ENCODE results near the gene KLHL35.

The KLHL35 gene

GRCh38 chr11:75468534-75469340, 35.7 kb upstream of the KLHL35 start:
- no peak for DNase-seq (ENCODE audit: low read depth)

GRCh38 chr11:75467881-75468280, 34.9 kb upstream of the KLHL35 start:
- no peak for DNase-seq (ENCODE audit: low read depth)

GRCh38 chr11:75467311-75467710, 34.3 kb upstream of the KLHL35 start:
- DNase-seq (ENCODE audit: low read depth) = no peak

GRCh38 chr11:75465701-75466531, 32.9 kb upstream of the KLHL35 start:
- DNase-seq (ENCODE audit: low read depth) = no peak

GRCh38 chr11:75463106-75463774, 30.2 kb upstream of the KLHL35 start:
- no peak for DNase-seq (ENCODE audit: low read depth)

GRCh38 chr11:75462117-75462653, 29.2 kb upstream of the KLHL35 start:
- DNase-seq (ENCODE audit: low read depth) = no peak

GRCh38 chr11:75461151-75461550, 28.1 kb upstream of the KLHL35 start:
- no peak for DNase-seq (ENCODE audit: low read depth)

GRCh38 chr11:75456596-75457183, 23.7 kb upstream of the KLHL35 start:
- no peak for DNase-seq (ENCODE audit: low read depth)

GRCh38 chr11:75454987-75455386, 22.0 kb upstream of the KLHL35 start:
- no peak for DNase-seq (ENCODE audit: low read depth)

GRCh38 chr11:75453916-75454655, 21.1 kb upstream of the KLHL35 start:
- no peak for DNase-seq (ENCODE audit: low read depth)

- DNase-seq (ENCODE audit: low read depth) = no peak
Measured at GRCh38 chr11:75450826-75451821, 18.1 kb upstream of the KLHL35 start.

- DNase-seq (ENCODE audit: low read depth) = no peak
Measured at GRCh38 chr11:75450236-75450635, 17.2 kb upstream of the KLHL35 start.

GRCh38 chr11:75449776-75450175, 16.8 kb upstream of the KLHL35 start:
- DNase-seq (ENCODE audit: low read depth) = no peak

GRCh38 chr11:75449271-75449670, 16.3 kb upstream of the KLHL35 start:
- no peak for DNase-seq (ENCODE audit: low read depth)

- DNase-seq (ENCODE audit: low read depth) = no peak
Measured at GRCh38 chr11:75447415-75447814, 14.4 kb upstream of the KLHL35 start.

- DNase-seq (ENCODE audit: low read depth) = peak; percentile 59
Measured at GRCh38 chr11:75445315-75445953, 12.4 kb upstream of the KLHL35 start.

- no peak for DNase-seq (ENCODE audit: low read depth)
Measured at GRCh38 chr11:75443043-75443442, 10.0 kb upstream of the KLHL35 start.

- no peak for DNase-seq (ENCODE audit: low read depth)
Measured at GRCh38 chr11:75442161-75442885, 9.3 kb upstream of the KLHL35 start.

GRCh38 chr11:75441804-75442132, 8.8 kb upstream of the KLHL35 start:
- no peak for DNase-seq (ENCODE audit: low read depth)
